ENCODE data around the gene TCTN1. TPM values are rescaled to one million over a fixed set of nuclear protein-coding genes. Genes with fewer than 3 reads are reported as not detected.

Gene TCTN1
- total RNA-seq, 1 experiment from 2014 or later, result 27.0 TPM

DNA sequence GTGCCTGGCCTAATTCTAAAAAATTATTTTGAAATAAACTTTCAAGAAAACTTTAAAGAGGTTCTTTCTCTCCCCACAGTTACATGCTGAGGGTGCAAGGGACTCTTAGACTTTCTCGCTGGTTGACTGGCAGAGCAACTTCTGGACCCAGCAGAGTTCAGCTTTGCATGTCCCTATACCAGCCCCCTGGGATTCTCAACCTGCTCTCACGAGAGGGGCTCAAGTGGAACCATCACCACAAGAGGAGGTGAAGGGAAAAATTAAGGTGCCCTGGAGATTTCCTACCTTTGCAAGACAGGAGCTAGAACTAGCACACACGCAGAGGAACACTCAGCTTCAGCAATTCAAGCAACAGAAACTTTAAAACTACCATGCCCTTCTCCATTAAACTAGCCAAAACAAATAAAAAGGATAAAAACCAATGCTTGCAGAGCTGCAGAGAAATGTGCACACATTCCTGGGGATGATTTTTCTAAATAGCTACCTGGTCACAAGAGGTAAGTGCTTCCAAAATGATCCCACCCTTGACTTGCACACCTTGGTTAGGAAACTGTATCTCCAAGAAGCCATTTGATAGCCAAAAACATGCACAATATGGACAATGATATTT, 72.5 kb downstream of the TCTN1 start:
- Histone ChIP-seq H3K27ac (ENCODE audit: low read depth, low read length) (no peak overlapping the region), H3K4me2 (ENCODE audit: low read length) (no peak overlapping the region), H3K9me3 (ENCODE audit: control insufficient read depth in 1 of 2, insufficient read depth in 1 of 2, low read depth in 1 of 2, low read length in 2 of 2) (no peaks in the 10 kb centered on the region), H3K36me3 (ENCODE audit: control insufficient read depth in 1 of 2, insufficient read depth in 2 of 2, low read length in 2 of 2) (no peaks in the 10 kb centered on the region), H3K4me3 (replicated peaks in 1 of 2; ENCODE audit: low read depth in 1 of 2, low read length in 2 of 2) (no peak overlapping the region), H4K20me1 (ENCODE audit: insufficient read depth) (no peaks in the 10 kb centered on the region), H3K9me2 (ENCODE audit: insufficient read depth) (no peaks in the 10 kb centered on the region), H2AFZ (ENCODE audit: low read depth, low read length, poor library complexity, severe bottlenecking) (no peak overlapping the region), H3K9ac (ENCODE audit: low read length) (no peak overlapping the region), H3K27me3 (ENCODE audit: insufficient read depth, low read length) (0 out of 2 replicates have a peak, but pooled peaks cover 5% of the 10 kb centered on the region), H3K4me1 (ENCODE audit: control insufficient read depth in 1 of 2, insufficient read depth in 2 of 2, low read length in 2 of 2) (no peaks in the 10 kb centered on the region), H3K79me2 (ENCODE audit: insufficient read depth, low read length) (no peaks in the 10 kb centered on the region)
- no peak for DNase-seq (ENCODE audit: low read depth, low spot score)
- RAD21 ChIA-PET (ENCODE audit: low non-redundant PET in 1 of 2, low total read pairs in 2 of 2, uncharacterized antibody in 2 of 2, unreplicated experiment in 2 of 2), result no interaction called here
- intact Hi-C loops (cut with micrococcal nuclease), result no loop called here
- CTCF ChIA-PET, result no interaction called here
- no peak for ATAC-seq
- TF ChIP-seq RAD21 (IDR thresholded peaks at IDR 0.05; ENCODE audit: low read depth) (no peak), ELF1 (IDR thresholded peaks at IDR 0.05; ENCODE audit: borderline replicate concordance, low read depth) (no peak), SIN3A (IDR thresholded peaks at IDR 0.05; ENCODE audit: low read depth) (no peak), ZFX (IDR thresholded peaks at IDR 0.05) (no peak), EGR1 (IDR thresholded peaks at IDR 0.05; ENCODE audit: low read depth) (no peak), YY1 (IDR thresholded peaks at IDR 0.05; ENCODE audit: extremely low read depth, insufficient replicate concordance, low read depth, low read length) (no peak), SP1 (IDR thresholded peaks at IDR 0.05; ENCODE audit: low read depth) (no peak), POLR2AphosphoS5 (IDR thresholded peaks at IDR 0.05; ENCODE audit: low read depth, low read length) (no peak)
- TF ChIP-seq, protein P1, sequence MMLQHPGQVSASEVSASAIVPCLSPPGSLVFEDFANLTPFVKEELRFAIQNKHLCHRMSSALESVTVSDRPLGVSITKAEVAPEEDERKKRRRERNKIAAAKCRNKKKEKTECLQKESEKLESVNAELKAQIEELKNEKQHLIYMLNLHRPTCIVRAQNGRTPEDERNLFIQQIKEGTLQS (IDR thresholded peaks at IDR 0.05), result no peak
- TF ChIP-seq, protein P2, sequence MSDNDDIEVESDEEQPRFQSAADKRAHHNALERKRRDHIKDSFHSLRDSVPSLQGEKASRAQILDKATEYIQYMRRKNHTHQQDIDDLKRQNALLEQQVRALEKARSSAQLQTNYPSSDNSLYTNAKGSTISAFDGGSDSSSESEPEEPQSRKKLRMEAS (IDR thresholded peaks at IDR 0.05), result no peak
- TF ChIP-seq, protein P3, sequence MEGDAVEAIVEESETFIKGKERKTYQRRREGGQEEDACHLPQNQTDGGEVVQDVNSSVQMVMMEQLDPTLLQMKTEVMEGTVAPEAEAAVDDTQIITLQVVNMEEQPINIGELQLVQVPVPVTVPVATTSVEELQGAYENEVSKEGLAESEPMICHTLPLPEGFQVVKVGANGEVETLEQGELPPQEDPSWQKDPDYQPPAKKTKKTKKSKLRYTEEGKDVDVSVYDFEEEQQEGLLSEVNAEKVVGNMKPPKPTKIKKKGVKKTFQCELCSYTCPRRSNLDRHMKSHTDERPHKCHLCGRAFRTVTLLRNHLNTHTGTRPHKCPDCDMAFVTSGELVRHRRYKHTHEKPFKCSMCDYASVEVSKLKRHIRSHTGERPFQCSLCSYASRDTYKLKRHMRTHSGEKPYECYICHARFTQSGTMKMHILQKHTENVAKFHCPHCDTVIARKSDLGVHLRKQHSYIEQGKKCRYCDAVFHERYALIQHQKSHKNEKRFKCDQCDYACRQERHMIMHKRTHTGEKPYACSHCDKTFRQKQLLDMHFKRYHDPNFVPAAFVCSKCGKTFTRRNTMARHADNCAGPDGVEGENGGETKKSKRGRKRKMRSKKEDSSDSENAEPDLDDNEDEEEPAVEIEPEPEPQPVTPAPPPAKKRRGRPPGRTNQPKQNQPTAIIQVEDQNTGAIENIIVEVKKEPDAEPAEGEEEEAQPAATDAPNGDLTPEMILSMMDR (IDR thresholded peaks at IDR 0.05 in 2 of 3, conservative IDR thresholded peaks at IDR 0.05 in 1 of 3; ENCODE audit: borderline replicate concordance in 1 of 3, insufficient read depth in 1 of 3, low read depth in 2 of 3, low read length in 2 of 3), result no peak
- TF ChIP-seq, protein P4, sequence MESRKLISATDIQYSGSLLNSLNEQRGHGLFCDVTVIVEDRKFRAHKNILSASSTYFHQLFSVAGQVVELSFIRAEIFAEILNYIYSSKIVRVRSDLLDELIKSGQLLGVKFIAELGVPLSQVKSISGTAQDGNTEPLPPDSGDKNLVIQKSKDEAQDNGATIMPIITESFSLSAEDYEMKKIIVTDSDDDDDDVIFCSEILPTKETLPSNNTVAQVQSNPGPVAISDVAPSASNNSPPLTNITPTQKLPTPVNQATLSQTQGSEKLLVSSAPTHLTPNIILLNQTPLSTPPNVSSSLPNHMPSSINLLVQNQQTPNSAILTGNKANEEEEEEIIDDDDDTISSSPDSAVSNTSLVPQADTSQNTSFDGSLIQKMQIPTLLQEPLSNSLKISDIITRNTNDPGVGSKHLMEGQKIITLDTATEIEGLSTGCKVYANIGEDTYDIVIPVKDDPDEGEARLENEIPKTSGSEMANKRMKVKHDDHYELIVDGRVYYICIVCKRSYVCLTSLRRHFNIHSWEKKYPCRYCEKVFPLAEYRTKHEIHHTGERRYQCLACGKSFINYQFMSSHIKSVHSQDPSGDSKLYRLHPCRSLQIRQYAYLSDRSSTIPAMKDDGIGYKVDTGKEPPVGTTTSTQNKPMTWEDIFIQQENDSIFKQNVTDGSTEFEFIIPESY (IDR thresholded peaks at IDR 0.05; ENCODE audit: extremely low read depth, insufficient replicate concordance, low read length), result no peak
- POLR2A ChIA-PET, result no interaction called here
- BruUV-seq (replicated peaks), result no TSS peak

Data from HCT116 (cell line).